Fibroblast of the aortic adventitia (primary cell): ENCODE data around the gene AP4M1. TPM values are rescaled to one million over a fixed set of nuclear protein-coding genes. Genes with fewer than 3 reads are reported as not detected.

Source experiments
- DNase-seq: peaks from one replicate; pipeline ENCODE4 v3.0.0-alpha.2; 2010; ENCODE audit warnings: low read depth
- H3K4me3 ChIP-seq: 2 replicates; pipeline ENCODE4 v1.5.1; 2011; ENCODE audit warnings: low read depth, mild to moderate bottlenecking, control low read depth, low read length, moderate library complexity
- total RNA-seq: library from RNA; depleted of rRNA; stranded (reverse); fragments of >200 nt; gene quantifications from 2 replicates; pipeline ENCODE4 v1.2.3, GENCODE V29; 2012; ENCODE audit warnings: low replicate concordance
- TF ChIP-seq, protein P1 (sequence below): IDR thresholded peaks from 2 replicates; pipeline ENCODE4 v1.5.1; 2011; ENCODE audit warnings: mild to moderate bottlenecking, low read length, control low read depth, inconsistent platforms; ENCODE audit not compliant: insufficient read depth

AP4M1 gene
- total RNA-seq, 1 donor = 17.6 TPM

GRCh38 chr7:100064162-100064561 lies 37.3 kb upstream of the AP4M1 start:
- H3K4me3 ChIP-seq = no peak overlapping the region
- DNase-seq = no peak
- TF ChIP-seq, protein P1, sequence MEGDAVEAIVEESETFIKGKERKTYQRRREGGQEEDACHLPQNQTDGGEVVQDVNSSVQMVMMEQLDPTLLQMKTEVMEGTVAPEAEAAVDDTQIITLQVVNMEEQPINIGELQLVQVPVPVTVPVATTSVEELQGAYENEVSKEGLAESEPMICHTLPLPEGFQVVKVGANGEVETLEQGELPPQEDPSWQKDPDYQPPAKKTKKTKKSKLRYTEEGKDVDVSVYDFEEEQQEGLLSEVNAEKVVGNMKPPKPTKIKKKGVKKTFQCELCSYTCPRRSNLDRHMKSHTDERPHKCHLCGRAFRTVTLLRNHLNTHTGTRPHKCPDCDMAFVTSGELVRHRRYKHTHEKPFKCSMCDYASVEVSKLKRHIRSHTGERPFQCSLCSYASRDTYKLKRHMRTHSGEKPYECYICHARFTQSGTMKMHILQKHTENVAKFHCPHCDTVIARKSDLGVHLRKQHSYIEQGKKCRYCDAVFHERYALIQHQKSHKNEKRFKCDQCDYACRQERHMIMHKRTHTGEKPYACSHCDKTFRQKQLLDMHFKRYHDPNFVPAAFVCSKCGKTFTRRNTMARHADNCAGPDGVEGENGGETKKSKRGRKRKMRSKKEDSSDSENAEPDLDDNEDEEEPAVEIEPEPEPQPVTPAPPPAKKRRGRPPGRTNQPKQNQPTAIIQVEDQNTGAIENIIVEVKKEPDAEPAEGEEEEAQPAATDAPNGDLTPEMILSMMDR = no peak

GRCh38 chr7:100065452-100066186 lies 35.8 kb upstream of the AP4M1 start:
- TF ChIP-seq, protein P1 = no peak
- DNase-seq = peak; percentile 99
- H3K4me3 ChIP-seq = no peak overlapping the region

GRCh38 chr7:100066953-100067352 lies 34.5 kb upstream of the AP4M1 start:
- DNase-seq = no peak
- H3K4me3 ChIP-seq = no peak overlapping the region
- TF ChIP-seq, protein P1 = no peak

DNA sequence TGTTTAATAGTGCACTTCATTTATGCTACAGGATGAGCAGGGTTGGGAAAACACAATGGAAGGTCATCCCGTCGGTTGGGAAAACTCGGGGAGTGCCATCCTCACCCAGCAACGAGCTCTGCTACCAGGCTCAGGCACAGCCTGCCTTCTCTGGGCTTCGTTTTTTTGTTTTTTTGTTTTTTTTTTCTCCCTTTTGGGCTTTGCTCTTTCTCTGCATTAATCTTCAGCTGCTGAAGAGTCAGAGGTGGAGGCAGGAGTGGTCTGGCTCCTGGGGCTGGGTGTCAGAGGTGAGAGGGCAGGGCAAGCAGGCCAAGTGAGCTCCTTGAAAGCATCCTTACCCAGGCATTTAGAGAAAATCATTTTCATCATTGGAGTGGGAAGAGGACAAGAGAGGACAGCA lies 31.5 kb upstream of the AP4M1 start:
- no peak for DNase-seq
- H3K4me3 ChIP-seq = no peak overlapping the region
- TF ChIP-seq, protein P1 = no peak

DNA sequence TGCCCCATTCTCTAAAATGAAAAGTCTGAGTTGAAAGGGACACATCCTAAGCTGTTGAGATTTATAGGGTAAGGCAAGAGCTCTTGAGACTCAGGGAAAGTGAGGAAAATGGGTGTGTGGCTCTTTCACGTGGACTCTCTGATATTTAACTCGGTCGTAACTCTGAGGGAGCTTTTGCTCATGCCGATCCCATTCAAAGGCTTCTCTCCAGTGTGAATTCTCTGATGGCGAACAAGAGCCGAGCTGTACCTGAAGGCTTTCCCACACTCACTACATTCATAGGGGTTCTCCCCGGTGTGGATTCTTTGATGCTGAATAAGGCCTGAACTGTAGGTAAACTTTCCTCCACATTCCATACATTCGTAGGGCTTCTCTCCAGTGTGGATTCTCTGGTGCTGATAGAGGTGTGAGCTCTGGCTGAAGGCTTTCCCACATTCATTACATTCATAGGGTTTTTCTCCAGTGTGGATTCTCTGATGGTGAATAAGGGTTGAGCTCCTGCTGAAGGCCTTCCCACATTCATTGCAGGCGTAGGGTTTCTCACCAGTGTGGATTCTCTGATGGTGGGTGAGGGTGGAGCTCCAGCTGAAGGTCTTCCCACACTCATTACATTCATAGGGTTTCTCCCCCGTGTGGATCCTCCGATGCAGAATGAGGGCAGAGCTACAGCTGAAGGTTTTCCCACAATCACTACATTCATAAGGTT lies 30.3 kb upstream of the AP4M1 start:
- TF ChIP-seq, protein P1 = no peak
- DNase-seq = no peak
- H3K4me3 ChIP-seq = no peak overlapping the region

GRCh38 chr7:100072462-100072861 lies 29.0 kb upstream of the AP4M1 start:
- TF ChIP-seq, protein P1 = no peak
- no peak for DNase-seq
- no peak overlapping the region for H3K4me3 ChIP-seq
